Testis (tissue), 2 donors: ENCODE results near the gene ATF6B.

ENCODE experiments used
- POLR2A ChIP-seq: fragments of 450-650 bp; IDR thresholded peaks from one replicate; pipeline ENCODE4 v1.6.1; 2017; ENCODE audit warnings: antibody characterized with exemption, mild to moderate bottlenecking, moderate library complexity
- TF ChIP-seq, protein P1 (sequence below), 3 experiments: fragments of 450-650 bp in 2 of 3; fragments of 200-600 bp in 1 of 3; sonication (generic) in 1 of 3; IDR thresholded peaks; one replicate each; pipeline ENCODE4 v1.5.1; 2016 to 2019; ENCODE audit warnings: antibody characterized with exemption in 3 of 3, mild to moderate bottlenecking in 2 of 3, moderate library complexity in 1 of 3

DNA sequence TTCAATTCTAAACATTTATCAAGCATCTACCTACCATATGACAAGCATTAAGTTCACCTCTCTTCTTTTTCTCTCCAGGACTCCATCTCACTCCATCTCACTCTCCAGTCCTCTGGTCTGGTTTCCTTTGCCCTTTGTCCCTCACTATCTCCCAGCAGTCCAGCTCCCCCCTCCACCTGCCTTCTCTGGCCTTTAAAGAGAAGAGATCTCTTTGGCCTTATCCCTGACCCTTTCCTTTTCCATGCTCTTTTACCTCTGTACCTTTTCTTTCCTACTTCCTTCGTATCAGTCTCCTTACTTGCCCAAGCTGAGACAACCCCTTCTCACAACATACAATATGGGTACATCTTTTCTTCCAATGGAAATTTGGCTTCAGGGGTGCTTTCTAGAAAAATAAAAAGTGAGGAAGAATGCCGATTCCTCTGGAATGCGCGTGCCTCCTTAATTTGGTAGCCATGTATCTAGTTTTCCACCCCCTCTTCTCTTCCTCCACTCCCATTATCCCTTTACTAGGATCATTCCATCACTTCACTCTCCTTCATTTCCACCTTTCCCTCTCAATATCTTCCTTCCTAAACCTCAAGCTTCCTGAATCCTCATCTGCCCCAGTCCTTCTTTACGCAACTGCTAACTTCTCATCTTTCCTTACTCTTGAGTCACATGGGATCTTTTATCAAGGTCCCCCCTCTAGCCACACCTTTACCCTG is 48.6 kb upstream of the ATF6B start:
- TF ChIP-seq POLR2A, result no peak
- TF ChIP-seq, protein P1, sequence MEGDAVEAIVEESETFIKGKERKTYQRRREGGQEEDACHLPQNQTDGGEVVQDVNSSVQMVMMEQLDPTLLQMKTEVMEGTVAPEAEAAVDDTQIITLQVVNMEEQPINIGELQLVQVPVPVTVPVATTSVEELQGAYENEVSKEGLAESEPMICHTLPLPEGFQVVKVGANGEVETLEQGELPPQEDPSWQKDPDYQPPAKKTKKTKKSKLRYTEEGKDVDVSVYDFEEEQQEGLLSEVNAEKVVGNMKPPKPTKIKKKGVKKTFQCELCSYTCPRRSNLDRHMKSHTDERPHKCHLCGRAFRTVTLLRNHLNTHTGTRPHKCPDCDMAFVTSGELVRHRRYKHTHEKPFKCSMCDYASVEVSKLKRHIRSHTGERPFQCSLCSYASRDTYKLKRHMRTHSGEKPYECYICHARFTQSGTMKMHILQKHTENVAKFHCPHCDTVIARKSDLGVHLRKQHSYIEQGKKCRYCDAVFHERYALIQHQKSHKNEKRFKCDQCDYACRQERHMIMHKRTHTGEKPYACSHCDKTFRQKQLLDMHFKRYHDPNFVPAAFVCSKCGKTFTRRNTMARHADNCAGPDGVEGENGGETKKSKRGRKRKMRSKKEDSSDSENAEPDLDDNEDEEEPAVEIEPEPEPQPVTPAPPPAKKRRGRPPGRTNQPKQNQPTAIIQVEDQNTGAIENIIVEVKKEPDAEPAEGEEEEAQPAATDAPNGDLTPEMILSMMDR (IDR thresholded peaks at IDR 0.05), result no peak
